Uterus (tissue), 2 donors: Measurements from ENCODE around the gene LRP1B.

ENCODE experiments used
- POLR2A ChIP-seq, 2 donors: fragments of 450-650 bp; IDR thresholded peaks; one replicate each; pipeline ENCODE4 v1.6.1; 2016; ENCODE audit warnings: antibody characterized with exemption in 2 of 2, mild to moderate bottlenecking in 1 of 2, moderate library complexity in 1 of 2
- TF ChIP-seq, protein P1 (sequence below), 4 experiments: fragments of 200-600 bp in 2 of 4; fragments of 450-650 bp in 2 of 4; sonication (generic) in 2 of 4; IDR thresholded peaks; one replicate each; pipeline ENCODE4 v1.5.1; 2016 to 2019; ENCODE audit warnings: antibody characterized with exemption in 4 of 4, mild to moderate bottlenecking in 2 of 4, moderate library complexity in 1 of 4

DNA sequence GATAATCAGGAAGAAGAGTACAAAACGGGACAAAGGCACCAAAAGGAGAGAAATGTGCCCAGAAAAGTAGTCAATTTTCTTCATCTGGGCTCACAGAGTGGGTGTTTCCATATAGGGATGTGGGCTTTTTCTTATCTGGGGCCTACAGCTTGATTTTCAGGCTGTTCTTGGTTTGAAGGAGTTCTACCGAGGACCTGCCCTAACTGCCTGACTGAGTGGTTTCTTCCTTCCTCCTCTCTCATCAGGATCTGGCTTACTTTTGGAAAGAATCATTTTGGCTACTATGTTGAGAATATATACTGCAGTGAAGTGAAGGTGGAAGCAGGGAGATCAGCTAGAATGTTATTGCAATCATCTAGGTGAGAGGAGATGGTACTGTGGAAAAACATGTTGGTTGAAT is 316.7 kb downstream of the LRP1B start:
- TF ChIP-seq, protein P1, sequence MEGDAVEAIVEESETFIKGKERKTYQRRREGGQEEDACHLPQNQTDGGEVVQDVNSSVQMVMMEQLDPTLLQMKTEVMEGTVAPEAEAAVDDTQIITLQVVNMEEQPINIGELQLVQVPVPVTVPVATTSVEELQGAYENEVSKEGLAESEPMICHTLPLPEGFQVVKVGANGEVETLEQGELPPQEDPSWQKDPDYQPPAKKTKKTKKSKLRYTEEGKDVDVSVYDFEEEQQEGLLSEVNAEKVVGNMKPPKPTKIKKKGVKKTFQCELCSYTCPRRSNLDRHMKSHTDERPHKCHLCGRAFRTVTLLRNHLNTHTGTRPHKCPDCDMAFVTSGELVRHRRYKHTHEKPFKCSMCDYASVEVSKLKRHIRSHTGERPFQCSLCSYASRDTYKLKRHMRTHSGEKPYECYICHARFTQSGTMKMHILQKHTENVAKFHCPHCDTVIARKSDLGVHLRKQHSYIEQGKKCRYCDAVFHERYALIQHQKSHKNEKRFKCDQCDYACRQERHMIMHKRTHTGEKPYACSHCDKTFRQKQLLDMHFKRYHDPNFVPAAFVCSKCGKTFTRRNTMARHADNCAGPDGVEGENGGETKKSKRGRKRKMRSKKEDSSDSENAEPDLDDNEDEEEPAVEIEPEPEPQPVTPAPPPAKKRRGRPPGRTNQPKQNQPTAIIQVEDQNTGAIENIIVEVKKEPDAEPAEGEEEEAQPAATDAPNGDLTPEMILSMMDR (IDR thresholded peaks at IDR 0.05), result no peak
- no peak for TF ChIP-seq POLR2A (IDR thresholded peaks at IDR 0.05)
